HT-29 (cell line): ENCODE measurements around the gene PEX19. TPM values are rescaled to one million over a fixed set of nuclear protein-coding genes. Genes with fewer than 3 reads are reported as not detected.

Experiments
- DNase-seq: peaks from one replicate; pipeline ENCODE4 v3.0.0-alpha.2; 2015; ENCODE audit warnings: low spot score
- small RNA-seq: library from RNA; depleted of rRNA; stranded (forward); fragments of <200 nt; gene quantifications from one replicate; pipeline ENCODE3, GENCODE V24; 2014
- total RNA-seq: library from RNA; depleted of rRNA; stranded (reverse); fragments of >200 nt; shearing (Covaris generic); gene quantifications from 2 replicates; pipeline ENCODE4 v1.2.3, GENCODE V29; 2014; rRNA removed

PEX19 gene
- total RNA-seq, 1 experiment from 2014 or later, result 19.5 TPM

- no peak for DNase-seq
These were observed 45.2 kb downstream of the PEX19 start for GRCh38 chr1:160239582-160240299.

- DNase-seq, result no peak
These were observed 46.5 kb downstream of the PEX19 start for GRCh38 chr1:160238408-160238807.

GRCh38 chr1:160237558-160237957, 47.4 kb downstream of the PEX19 start:
- DNase-seq, result no peak

- DNase-seq, result no peak
These were observed 48.1 kb downstream of the PEX19 start for GRCh38 chr1:160236806-160237205.

- no peak for DNase-seq
These were observed 52.0 kb downstream of the PEX19 start for GRCh38 chr1:160232911-160233310.

GRCh38 chr1:160228431-160228830, 56.5 kb downstream of the PEX19 start:
- DNase-seq, result no peak

GRCh38 chr1:160227561-160227960, 57.4 kb downstream of the PEX19 start:
- no peak for DNase-seq

- no peak for DNase-seq
These were observed 57.9 kb downstream of the PEX19 start for GRCh38 chr1:160227034-160227433.

Small RNA genes lying within 50 kb of the gene (small RNA-seq; reads per million reads assigned to genes)
- gene RF00019, result not detected

Other genes with a start within 250 kb of the PEX19 start
- gene KCNJ10, start 215.0 kb downstream of the PEX19 start, total RNA-seq, result not detected in 2 replicates
- not detected in 2 replicates for gene KCNJ9, start 203.6 kb downstream of the PEX19 start, total RNA-seq
- 21.9 and 24.7 TPM in 2 replicates for gene IGSF8, start 186.5 kb downstream of the PEX19 start, total RNA-seq
- not detected in 2 replicates for gene ATP1A2, start 169.4 kb downstream of the PEX19 start, total RNA-seq
- gene ATP1A4, start 133.5 kb downstream of the PEX19 start, total RNA-seq, result not detected in 2 replicates
- not detected in 2 replicates for gene CASQ1, start 94.6 kb downstream of the PEX19 start, total RNA-seq
- gene PEA15, start 79.7 kb downstream of the PEX19 start, total RNA-seq, result 31.6 and 38.7 TPM in 2 replicates
- 54.1 and 69.3 TPM in 2 replicates for gene DCAF8, start 22.6 kb downstream of the PEX19 start, total RNA-seq
- 73.9 and 74.3 TPM in 2 replicates for gene COPA, start 58.1 kb upstream of the PEX19 start, total RNA-seq
- gene NCSTN, start 58.2 kb upstream of the PEX19 start, total RNA-seq, result 26.0 and 30.9 TPM in 2 replicates
- not detected in 2 replicates for gene NHLH1, start 81.9 kb upstream of the PEX19 start, total RNA-seq
- gene VANGL2, start 115.4 kb upstream of the PEX19 start, total RNA-seq, result 1.5 and 1.6 TPM in 2 replicates
- not detected in 2 replicates for gene SLAMF6, start 238.1 kb upstream of the PEX19 start, total RNA-seq